Left renal cortex interstitium (tissue), 4 donors: ENCODE results near the gene ELL3. TPM values are rescaled to one million over a fixed set of nuclear protein-coding genes. Genes with fewer than 3 reads are reported as not detected.
"Not testable (repeated sequence)": the region's sequence is repeated elsewhere in the genome, so short reads cannot be mapped to it uniquely, and the experiment has no call there.

ENCODE experiments used
- DNase-seq, 4 donors: peaks; one replicate each; pipeline ENCODE4 v3.0.0-alpha.2; 2013; ENCODE audit warnings: low read depth in 4 of 4, low spot score in 2 of 4, missing footprints in 1 of 4
- polyA plus RNA-seq, 4 donors: library from polyadenylated mRNA; unstranded; fragments of 120-200 nt; gene quantifications; one replicate each; pipeline ENCODE4 v1.2.1, GENCODE V29; 2013; ENCODE audit not compliant: insufficient read length in 4 of 4

The ELL3 gene
- polyA plus RNA-seq, 4 donors: 3.2 to 5.1 (median 3.8) TPM

DNA sequence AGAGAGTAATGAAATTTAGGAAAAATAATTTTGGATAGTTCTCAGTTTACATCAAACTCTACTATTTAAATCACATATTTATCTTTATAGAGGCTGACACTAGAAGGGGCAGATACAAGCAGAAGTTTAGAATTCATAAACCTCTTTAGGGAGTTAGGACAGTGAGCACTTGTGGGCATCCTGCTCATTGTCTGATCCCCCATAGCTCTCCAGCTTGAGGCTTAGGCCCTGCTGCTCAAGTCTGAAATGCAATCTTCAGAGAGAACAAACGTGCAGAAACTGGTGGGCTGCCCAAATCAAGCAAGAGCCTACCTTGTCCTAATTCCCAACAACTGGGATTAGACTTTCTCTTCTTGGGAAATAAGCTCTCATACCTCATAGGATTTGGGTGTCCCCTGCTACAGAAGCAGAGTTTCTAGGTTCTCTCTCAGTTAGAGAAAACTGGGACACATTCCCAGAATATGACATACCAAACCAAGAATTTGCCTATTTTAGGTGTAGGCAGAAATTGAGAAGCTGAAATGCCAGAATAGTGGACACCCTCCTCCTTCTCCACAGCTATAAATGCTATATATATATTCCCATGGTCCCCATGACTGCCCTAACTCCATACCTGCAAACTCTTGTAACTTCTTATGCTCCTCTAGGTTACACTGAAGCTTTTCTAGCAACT, 48.6 kb downstream of the ELL3 start:
- not testable (repeated sequence) for DNase-seq

DNA sequence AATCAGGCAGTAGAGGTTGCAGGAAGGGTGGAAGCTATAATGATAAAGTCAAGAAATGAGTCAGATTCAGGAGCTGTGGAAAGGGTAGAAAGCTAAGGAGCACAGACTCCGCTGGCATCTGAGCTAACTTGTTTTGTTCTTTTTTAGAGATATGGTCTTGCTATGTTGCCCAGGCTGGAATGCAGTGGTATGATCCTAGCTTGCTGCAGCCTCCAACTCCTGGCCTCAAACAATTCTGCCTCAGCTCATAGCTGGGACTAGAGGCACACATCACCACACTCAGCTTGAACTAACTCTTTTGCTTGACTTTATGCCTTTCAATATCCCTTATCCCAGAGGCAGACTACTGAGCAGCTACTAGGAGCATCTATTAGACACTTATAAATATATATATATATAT, 50.5 kb downstream of the ELL3 start:
- DNase-seq: not testable (repeated sequence)

DNA sequence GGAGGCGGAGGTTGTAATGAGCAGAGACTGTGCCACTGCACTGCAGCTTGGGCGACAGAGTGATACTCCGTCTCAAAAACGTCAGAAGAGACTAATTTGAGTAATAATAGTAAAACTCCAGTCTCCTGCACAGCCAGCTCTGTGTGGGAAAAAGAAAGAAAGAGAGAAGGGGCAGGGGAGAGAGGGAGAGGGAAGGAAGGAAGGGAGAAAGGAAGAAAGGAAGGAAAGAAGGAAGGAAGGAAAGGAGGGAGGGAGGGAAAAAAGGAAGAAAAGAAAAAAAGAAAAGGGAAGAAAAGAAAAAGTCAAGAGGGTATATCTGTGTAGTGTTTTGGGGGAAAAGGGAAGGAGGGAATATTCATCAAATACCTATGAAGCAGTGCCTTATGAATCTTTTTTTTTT, 53.6 kb downstream of the ELL3 start:
- DNase-seq: no peak

Other genes with a start within 250 kb of the ELL3 start
- gene PPIP5K1, start 186.8 kb downstream of the ELL3 start, polyA plus RNA-seq: 10 to 100 TPM; 12.8 to 40.0 (median 28.8) TPM
- gene CKMT1B, start 182.9 kb downstream of the ELL3 start, polyA plus RNA-seq: 1 to 10 TPM; 1.5 to 3.5 (median 2.6) TPM
- 1 to 10 TPM in 2 of 4 donors, under 1 TPM in 2; 0.21 to 3.3 (median 0.98) TPM for gene STRC, start 158.2 kb downstream of the ELL3 start, polyA plus RNA-seq
- 10 to 100 TPM in 1 of 4 donors, 1 to 10 TPM in 3; 1.6 to 14.4 (median 7.3) TPM for gene CATSPER2, start 128.1 kb downstream of the ELL3 start, polyA plus RNA-seq
- 1 to 10 TPM; 1.4 to 4.0 (median 3.1) TPM for gene CKMT1A, start 83.1 kb downstream of the ELL3 start, polyA plus RNA-seq
- 100 to 1,000 TPM; 502 to 600 (median 552) TPM for gene PDIA3, start 30.5 kb downstream of the ELL3 start, polyA plus RNA-seq
- 100 to 1,000 TPM; 585 to 822 (median 645) TPM for gene SERF2, start 15.4 kb upstream of the ELL3 start, polyA plus RNA-seq
- gene SERINC4, start 23.3 kb upstream of the ELL3 start, polyA plus RNA-seq: under 1 TPM in 1 of 4 donors, not detected in 3; 0.66 TPM
- 10 to 100 TPM in 3 of 4 donors, 1 to 10 TPM in 1; 9.9 to 20.9 (median 13.9) TPM for gene HYPK, start 23.6 kb upstream of the ELL3 start, polyA plus RNA-seq
- 10 to 100 TPM; 57.3 to 75.7 (median 62.3) TPM for gene MFAP1, start 47.7 kb upstream of the ELL3 start, polyA plus RNA-seq
- gene WDR76, start 50.0 kb upstream of the ELL3 start, polyA plus RNA-seq: 10 to 100 TPM; 13.7 to 15.7 (median 14.7) TPM